Sigmoid colon (tissue), 7 donors: ENCODE data around the gene SORCS1. TPM values are rescaled to one million over a fixed set of nuclear protein-coding genes. Genes with fewer than 3 reads are reported as not detected.

Source experiments
- DNase-seq: peaks from one replicate; pipeline ENCODE4 v3.0.0-alpha.2; 2019
- H3K27ac ChIP-seq, 4 donors: fragments of 200-600 bp; sonication (generic); one replicate each; pipeline ENCODE4 v1.5.1; 2016 to 2019; ENCODE audit warnings: mild to moderate bottlenecking in 1 of 4
- H3K27me3 ChIP-seq, 3 donors: fragments of 200-600 bp; sonication (generic); one replicate each; pipeline ENCODE4 v1.5.1; 2019; ENCODE audit warnings: mild to moderate bottlenecking in 1 of 3
- H3K36me3 ChIP-seq, 4 donors: fragments of 200-600 bp; sonication (generic); one replicate each; pipeline ENCODE4 v1.5.1; 2016 to 2019
- H3K4me1 ChIP-seq, 4 donors: fragments of 200-600 bp; sonication (generic); one replicate each; pipeline ENCODE4 v1.5.1; 2017 to 2019
- H3K4me3 ChIP-seq, 4 donors: fragments of 200-600 bp; sonication (generic); one replicate each; pipeline ENCODE4 v1.5.1; 2017 to 2019; ENCODE audit warnings: mild to moderate bottlenecking in 2 of 4, moderate library complexity in 1 of 4
- H3K9me3 ChIP-seq, 4 donors: fragments of 200-600 bp in 3 of 4; sonication (generic) in 3 of 4; one replicate each; pipeline versions ENCODE4 v1.5.1 to v1.6.1; 2013 to 2019
- CTCF ChIP-seq, 4 experiments: fragments of 450-650 bp in 3 of 4; fragments of 200-600 bp in 1 of 4; IDR thresholded peaks; one replicate each; pipeline ENCODE4 v1.5.1; 2016 to 2019; ENCODE audit warnings: antibody characterized with exemption in 4 of 4, mild to moderate bottlenecking in 3 of 4, moderate library complexity in 2 of 4
- EP300 ChIP-seq, 4 donors: sonication (generic); formaldehyde crosslinking; IDR thresholded peaks; one replicate each; pipeline ENCODE4 v1.6.1; 2017; ENCODE audit warnings: antibody characterized with exemption in 4 of 4
- POLR2A ChIP-seq, 2 donors: fragments of 450-650 bp; IDR thresholded peaks; one replicate each; pipeline ENCODE4 v1.6.1; 2016; ENCODE audit warnings: antibody characterized with exemption in 2 of 2, mild to moderate bottlenecking in 2 of 2, moderate library complexity in 2 of 2
- POLR2AphosphoS5 ChIP-seq, 4 donors: sonication (generic); formaldehyde crosslinking; IDR thresholded peaks; one replicate each; pipeline ENCODE4 v1.6.1; 2017; ENCODE audit warnings: antibody characterized with exemption in 4 of 4
- WGBS, 2 donors: extraction: QIAGEN DNeasy Blood & Tissue Kit; methylation state at CpG; one replicate each; pipeline ENCODE4 v1.1.7; 2013; 5-methylcytosine and 5-hydroxymethylcytosine counted together
- intact Hi-C: fragments of 100-400 bp; cut with DNase I; formaldehyde crosslinking; loops from one replicate; pipeline ENCODE4 v1.15.1; 2023
- polyA plus RNA-seq, 3 donors: library from polyadenylated mRNA; stranded (reverse); fragments of 200-250 nt; gene quantifications; one replicate each; pipeline ENCODE4 v1.2.3, GENCODE V29; 2013
- total RNA-seq, 4 donors: library from RNA; depleted of rRNA; stranded (reverse); fragments of >200 nt; gene quantifications; one replicate each; pipeline ENCODE4 v1.1.0, GENCODE V29; 2016
- donor health status: healthy with polysubstance abuse.
- donor health status: Bipolar disorder and iron deficiency.
- donor health status: healthy.

Gene SORCS1
- total and polyA plus RNA-seq, 7 donors, result 2.5 to 18.3 (median 8.7) TPM; not detected in 1

DNA sequence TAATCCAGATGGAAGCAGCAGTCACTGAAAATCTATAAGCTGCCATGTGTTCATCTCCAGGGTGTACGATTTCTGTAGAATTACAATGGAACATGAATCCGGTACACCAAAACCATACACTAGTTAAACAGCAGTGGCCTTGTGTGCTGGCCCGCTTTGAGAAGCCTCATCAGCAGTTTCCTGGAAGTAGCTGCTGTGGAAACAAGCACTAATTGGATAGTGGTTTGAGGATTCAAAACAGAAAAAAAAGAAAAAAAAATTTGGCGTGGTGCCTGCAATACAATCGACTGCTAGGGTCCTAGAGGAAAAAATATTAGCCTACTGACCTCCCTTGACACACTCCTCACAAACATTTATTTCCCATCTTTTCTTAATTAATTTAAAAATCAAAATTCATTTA, 545.9 kb downstream of the SORCS1 start:
- Histone ChIP-seq H3K4me1 (peaks cover 0 to 13% (median 4%) of the 10 kb centered on the region in 4 donors), H3K4me3 (no peak overlapping the region), H3K27ac (no peak overlapping the region), H3K36me3 (no peaks in the 10 kb centered on the region), H3K9me3 (no peaks in the 10 kb centered on the region), H3K27me3 (no peaks in the 10 kb centered on the region)
- WGBS, 2 donors, result 52 to 59% methylated on average over 5 of the region's 5 CpGs
- intact Hi-C loops, result no loop called here
- TF ChIP-seq POLR2AphosphoS5 (IDR thresholded peaks at IDR 0.05), result no peak
- no peak for DNase-seq

- Histone ChIP-seq H3K27me3 (no peaks in the 10 kb centered on the region), H3K4me3 (no peak overlapping the region), H3K36me3 (no peaks in the 10 kb centered on the region), H3K27ac (no peak overlapping the region), H3K4me1 (peaks cover 0 to 13% (median 4%) of the 10 kb centered on the region in 4 donors), H3K9me3 (no peaks in the 10 kb centered on the region)
- DNase-seq, result no peak
- intact Hi-C loops, result no loop called here
- WGBS, 2 donors, result 14% methylated on average over 3 of the region's 3 CpGs
- TF ChIP-seq CTCF (IDR thresholded peaks at IDR 0.05) (no peak), POLR2A (IDR thresholded peaks at IDR 0.05) (no peak), POLR2AphosphoS5 (IDR thresholded peaks at IDR 0.05) (no peak), EP300 (IDR thresholded peaks at IDR 0.05) (no peak)
These were observed 549.4 kb downstream of the SORCS1 start for GRCh38 chr10:106615081-106615480.

DNA sequence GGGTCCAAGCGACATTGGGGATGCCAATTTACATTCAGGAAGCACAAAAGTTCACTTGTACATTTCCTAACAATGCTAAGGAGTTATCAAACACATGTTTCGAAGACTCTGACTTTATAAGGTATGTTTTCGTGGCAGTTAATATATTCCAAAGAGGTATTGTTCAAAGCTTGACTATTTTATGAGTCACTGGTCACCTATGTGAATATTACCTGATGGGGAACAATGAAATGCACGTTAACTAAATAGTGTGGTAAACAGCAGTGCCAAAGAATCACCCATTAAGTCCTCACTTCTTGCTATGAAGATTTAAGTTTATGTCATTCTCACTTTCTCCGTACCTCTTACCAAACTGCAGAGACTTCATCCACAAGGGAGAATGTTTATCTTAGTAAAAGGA, 550.2 kb downstream of the SORCS1 start:
- no peak overlapping the region for H3K4me3 ChIP-seq
- 56 to 66% methylated on average over 5 of the region's 5 CpGs for WGBS, 2 donors

DNA sequence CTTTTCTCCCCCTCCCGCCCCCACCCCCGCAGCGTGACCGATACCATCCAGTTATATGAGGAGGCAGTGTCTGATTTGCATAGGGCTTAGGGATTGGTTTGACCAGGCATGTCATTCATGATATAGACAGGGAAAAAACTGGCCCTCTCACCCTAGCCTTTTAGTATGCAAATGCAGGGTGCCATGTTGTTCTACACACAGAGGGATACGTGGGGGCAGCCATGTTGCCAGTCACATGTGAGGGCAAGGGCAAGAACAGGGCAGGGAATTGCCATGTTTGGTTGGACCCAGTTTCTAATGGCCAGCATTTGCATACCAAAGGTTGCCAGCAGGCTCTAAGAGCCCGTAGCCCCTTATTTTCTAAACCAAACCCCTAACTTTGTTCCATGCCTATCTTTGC, 552.1 kb downstream of the SORCS1 start:
- no peaks in the 10 kb centered on the region for H3K4me1 ChIP-seq
- H3K4me3 ChIP-seq, result no peak overlapping the region
- 89 to 90% methylated on average over 6 of the region's 6 CpGs for WGBS, 2 donors
- intact Hi-C loops, result no loop called here
- H3K9me3 ChIP-seq, result no peaks in the 10 kb centered on the region
- TF ChIP-seq EP300 (IDR thresholded peaks at IDR 0.05) (no peak), POLR2A (IDR thresholded peaks at IDR 0.05) (no peak), CTCF (IDR thresholded peaks at IDR 0.05) (no peak), POLR2AphosphoS5 (IDR thresholded peaks at IDR 0.05) (no peak)
- DNase-seq, result no peak
- no peaks in the 10 kb centered on the region for H3K36me3 ChIP-seq
- H3K27ac ChIP-seq, result no peak overlapping the region
- no peaks in the 10 kb centered on the region for H3K27me3 ChIP-seq

More for the DNA sequence above, 550.2 kb downstream of the SORCS1 start:
- no peaks in the 10 kb centered on the region for H3K27me3 ChIP-seq
- TF ChIP-seq POLR2AphosphoS5 (IDR thresholded peaks at IDR 0.05) (no peak), CTCF (IDR thresholded peaks at IDR 0.05) (no peak), EP300 (IDR thresholded peaks at IDR 0.05) (no peak), POLR2A (IDR thresholded peaks at IDR 0.05) (no peak)
- H3K36me3 ChIP-seq, result no peaks in the 10 kb centered on the region
- intact Hi-C loops, result no loop called here
- no peaks in the 10 kb centered on the region for H3K9me3 ChIP-seq
- DNase-seq, result no peak
- no peak overlapping the region for H3K27ac ChIP-seq
- peaks cover 0 to 7% (median under 1%) of the 10 kb centered on the region in 4 donors for H3K4me1 ChIP-seq

DNA sequence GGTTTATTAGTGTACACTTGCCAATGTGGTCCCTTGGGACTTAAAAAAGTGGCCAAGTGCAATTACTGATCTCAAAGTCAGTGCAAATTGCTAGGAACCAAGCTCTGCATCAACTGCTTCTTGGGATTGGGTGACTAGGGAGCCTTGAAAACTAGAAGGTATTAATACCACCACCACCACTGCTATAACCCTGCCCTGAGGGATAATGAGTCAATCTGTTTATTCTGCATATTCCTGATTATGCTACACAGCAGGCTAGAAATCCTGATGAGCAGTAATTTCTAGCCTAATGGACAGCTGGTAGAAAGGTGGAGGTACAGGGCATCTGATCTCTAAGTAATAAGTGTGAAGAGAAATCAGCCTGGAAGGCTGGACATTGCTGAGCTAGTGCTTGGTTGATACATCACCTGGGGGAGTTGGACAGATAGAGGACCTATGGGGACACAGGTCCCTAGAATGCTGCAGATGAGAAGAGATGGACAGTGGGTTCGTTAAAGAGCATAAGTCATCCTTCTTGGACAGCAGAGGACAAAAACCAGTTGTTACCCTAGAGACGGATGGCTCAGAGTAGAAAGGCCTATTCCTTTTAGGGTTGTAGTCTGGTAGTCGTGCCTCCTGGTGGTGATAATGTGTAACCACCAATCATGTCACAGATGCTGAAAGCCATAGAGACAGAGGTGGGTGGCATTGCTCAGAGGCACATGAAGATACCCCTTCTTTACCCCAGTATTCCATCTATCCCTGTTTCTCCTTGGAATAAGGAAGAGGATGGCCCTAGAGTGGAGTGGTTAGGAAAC, 554.8 kb downstream of the SORCS1 start:
- DNase-seq, result no peak
- intact Hi-C loops, result no loop called here
- TF ChIP-seq POLR2AphosphoS5 (IDR thresholded peaks at IDR 0.05), result no peak
- no peak for TF ChIP-seq CTCF (IDR thresholded peaks at IDR 0.05)
- no peak for TF ChIP-seq EP300 (IDR thresholded peaks at IDR 0.05)
- no peak for TF ChIP-seq POLR2A (IDR thresholded peaks at IDR 0.05)
- 51 to 53% methylated on average over 3 of the region's 3 CpGs for WGBS, 2 donors
- Histone ChIP-seq H3K4me3 (no peak overlapping the region), H3K27ac (no peak overlapping the region), H3K4me1 (no peaks in the 10 kb centered on the region), H3K36me3 (no peaks in the 10 kb centered on the region), H3K27me3 (no peaks in the 10 kb centered on the region), H3K9me3 (no peaks in the 10 kb centered on the region)
